Right cardiac atrium (tissue), 5 donors: ENCODE data around the gene NAA11. TPM values are rescaled to one million over a fixed set of nuclear protein-coding genes. Genes with fewer than 3 reads are reported as not detected.
"Not testable (repeated sequence)": the region's sequence is repeated elsewhere in the genome, so short reads cannot be mapped to it uniquely, and the experiment has no call there.

ENCODE experiments used
- ATAC-seq, 2 donors: fragments of 200-7000 bp; cut with Tn5 transposase; one replicate each; pipeline versions ENCODE4 v1.8.0 to v1.9.1; 2020; ENCODE audit warnings: moderate library complexity in 2 of 2, mild to moderate bottlenecking in 1 of 2
- DNase-seq, 3 donors: peaks; one replicate each; pipeline ENCODE4 v3.0.0-alpha.2; 2020
- H3K27ac ChIP-seq: one replicate; pipeline ENCODE4 v1.5.1; 2013; ENCODE audit warnings: mild to moderate bottlenecking, low read length, control low read depth, moderate library complexity
- H3K27me3 ChIP-seq: one replicate; pipeline ENCODE4 v1.6.1; 2013; ENCODE audit not compliant: control insufficient read depth, insufficient read depth
- H3K4me1 ChIP-seq: one replicate; pipeline ENCODE4 v1.6.1; 2013; ENCODE audit warnings: low read length; ENCODE audit not compliant: control insufficient read depth, insufficient read depth
- H3K4me3 ChIP-seq: one replicate; pipeline ENCODE4 v1.5.1; 2013; ENCODE audit warnings: low read length, control low read depth
- H3K9me3 ChIP-seq: one replicate; pipeline ENCODE4 v1.6.1; 2013; ENCODE audit warnings: low read length; ENCODE audit not compliant: control insufficient read depth
- WGBS: extraction: QIAGEN DNeasy Blood & Tissue Kit; methylation state at CpG from one replicate; pipeline ENCODE4 v1.1.7; 2013; 5-methylcytosine and 5-hydroxymethylcytosine counted together
- intact Hi-C, 4 donors: fragments of 100-400 bp; cut with DNase I; formaldehyde crosslinking; loops; one replicate each; pipeline versions ENCODE4 v1.11.0 to v1.14.0; 2022 to 2023
- polyA plus RNA-seq: library from polyadenylated mRNA; stranded (reverse); fragments of 200-250 nt; gene quantifications from one replicate; pipeline ENCODE4 v1.2.3, GENCODE V29; 2013
- total RNA-seq, 4 donors: library from RNA; stranded (reverse); fragmentation: NEBNext Ultra II Directional; extraction: Animal tissue kit (Norgen Biotek cat#: 25700); gene quantifications; one replicate each; pipeline ENCODE4 v1.2.1, GENCODE V29; 2021
- donor health status: healthy with polysubstance abuse.
- donor health status: DM: no; HTN: yes; CAD: no.
- donor health status: DM: no; HTN: no; CAD: no.
- donor health status: DM: no; HTN: yes; CAD: no; lungs with severe emphysema.
- donor health status: DM: yes; HTN: yes; CAD: no.

NAA11 gene
- total and polyA plus RNA-seq, 5 donors: not detected

DNA sequence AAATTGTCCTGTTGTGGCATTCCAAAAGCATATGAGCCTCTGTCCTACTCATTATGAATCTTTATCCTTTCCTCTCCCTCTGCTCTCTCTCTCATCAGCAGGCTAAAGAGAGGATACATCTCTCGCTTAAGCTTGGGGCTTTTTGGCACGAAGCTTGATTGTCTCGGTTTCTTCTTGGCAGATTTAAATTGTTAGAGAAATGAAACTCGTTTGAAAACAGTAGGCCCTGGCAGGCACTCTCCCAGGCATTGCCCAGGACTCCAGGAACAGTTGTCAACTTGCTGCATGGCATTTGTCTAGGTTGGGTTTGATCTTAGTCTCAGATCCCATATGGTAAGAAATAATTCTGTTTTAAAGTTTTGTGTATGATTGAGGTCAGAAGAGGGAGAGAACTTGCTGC, 35.5 kb downstream of the NAA11 start:
- H3K9me3 ChIP-seq: no peaks in the 10 kb centered on the region
- ATAC-seq (no peak), DNase-seq (no peak)
- no peaks in the 10 kb centered on the region for H3K4me1 ChIP-seq
- no peak overlapping the region for H3K4me3 ChIP-seq
- H3K27ac ChIP-seq: no peak overlapping the region
- WGBS: 56% methylated on average over 4 of the region's 4 CpGs
- intact Hi-C loops: no loop called here
- no peaks in the 10 kb centered on the region for H3K27me3 ChIP-seq

DNA sequence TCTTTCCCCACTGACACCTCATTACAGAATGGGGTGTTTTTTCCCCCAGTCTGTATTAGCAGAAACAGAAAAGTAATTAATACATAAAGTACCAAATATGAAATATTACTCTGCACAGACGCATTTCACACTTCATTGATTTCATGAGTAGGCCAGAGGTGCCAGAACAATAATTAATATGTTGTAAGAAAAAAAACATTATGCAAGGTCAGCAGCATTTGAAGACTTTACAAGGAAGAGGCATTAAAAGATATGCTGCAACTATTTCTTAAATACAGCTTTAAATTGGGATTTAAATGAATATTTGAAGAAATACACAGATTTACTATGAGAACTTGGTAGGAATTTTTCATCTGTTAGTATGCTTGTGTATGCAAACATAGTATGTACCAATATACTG, 37.7 kb downstream of the NAA11 start:
- H3K9me3 ChIP-seq: no peaks in the 10 kb centered on the region
- intact Hi-C loops: no loop called here
- H3K27ac ChIP-seq: no peak overlapping the region
- 91% methylated on average over 1 of the region's 1 CpG for WGBS
- ATAC-seq (no peak), DNase-seq (no peak)
- no peak overlapping the region for H3K4me3 ChIP-seq
- H3K4me1 ChIP-seq: no peaks in the 10 kb centered on the region
- H3K27me3 ChIP-seq: no peaks in the 10 kb centered on the region

- H3K4me1 ChIP-seq: no peaks in the 10 kb centered on the region
- no peak overlapping the region for H3K27ac ChIP-seq
- no peaks in the 10 kb centered on the region for H3K27me3 ChIP-seq
- no peaks in the 10 kb centered on the region for H3K9me3 ChIP-seq
- no peak overlapping the region for H3K4me3 ChIP-seq
- ATAC-seq (no peak), DNase-seq (no peak)
- intact Hi-C loops: no loop called here
These were observed 38.1 kb downstream of the NAA11 start for GRCh38 chr4:79287718-79288117.

DNA sequence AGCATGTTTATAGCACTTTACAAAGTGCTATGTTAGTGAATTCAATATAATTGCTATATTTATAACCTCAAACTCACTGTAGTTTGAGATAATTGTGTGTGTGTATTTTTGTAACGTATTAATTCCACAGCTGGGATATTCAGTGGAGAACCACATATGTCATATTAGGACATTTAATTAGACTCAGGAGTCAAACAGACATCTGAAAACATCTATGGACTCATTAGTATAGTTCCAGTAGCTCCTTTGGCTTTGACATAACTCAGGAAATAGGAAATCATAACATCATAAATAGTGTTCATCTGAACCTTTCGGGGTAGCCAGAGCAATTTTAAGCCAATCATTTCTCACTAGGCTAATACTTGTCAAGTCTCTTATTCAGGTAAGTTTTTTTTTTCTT, 38.8 kb downstream of the NAA11 start:
- no peaks in the 10 kb centered on the region for H3K4me1 ChIP-seq
- 72% methylated on average over 2 of the region's 2 CpGs for WGBS
- H3K27me3 ChIP-seq: no peaks in the 10 kb centered on the region
- H3K27ac ChIP-seq: no peak overlapping the region
- intact Hi-C loops: no loop called here
- DNase-seq (no peak), ATAC-seq (no peak)
- no peak overlapping the region for H3K4me3 ChIP-seq
- H3K9me3 ChIP-seq: no peaks in the 10 kb centered on the region

DNA sequence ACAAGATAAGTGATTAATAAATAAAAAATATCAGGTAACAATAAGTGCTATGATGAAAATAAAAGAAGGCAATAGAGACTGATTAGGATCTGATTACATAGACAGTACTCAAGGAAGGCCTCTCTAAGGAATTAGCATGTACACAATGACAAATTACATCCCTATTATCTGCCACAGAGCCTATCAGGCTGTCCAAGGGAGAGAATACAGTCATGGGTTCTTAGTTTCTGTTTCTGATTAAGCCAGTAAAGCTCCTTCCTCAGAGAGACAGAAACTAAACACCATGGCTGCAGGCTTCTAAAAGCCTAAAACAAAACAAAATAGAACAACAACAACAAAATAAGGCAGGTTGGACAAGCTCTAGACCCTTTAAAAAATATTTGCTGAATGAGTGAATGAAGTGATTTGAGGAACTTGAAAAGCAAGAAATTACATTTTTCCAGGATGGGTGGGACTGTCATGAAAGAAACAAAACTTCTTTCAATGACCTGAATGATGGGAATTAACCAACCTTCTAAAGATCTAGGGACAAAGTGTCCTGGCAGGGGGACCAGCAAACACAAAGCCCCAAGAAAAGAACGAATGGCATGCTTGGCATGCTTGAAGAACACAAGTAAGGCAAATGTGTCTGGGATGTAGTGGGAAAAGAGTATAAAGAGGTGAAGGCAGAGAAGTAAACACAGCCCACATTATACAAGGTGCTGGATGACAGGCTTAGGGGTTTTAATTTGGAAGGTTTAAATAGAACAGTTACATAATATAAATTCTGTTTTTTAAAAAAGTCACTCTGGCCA, 44.1 kb downstream of the NAA11 start:
- H3K27ac ChIP-seq: no peak overlapping the region
- H3K4me1 ChIP-seq: peaks cover 2% of the 10 kb centered on the region
- DNase-seq (no peak), ATAC-seq (no peak)
- no peaks in the 10 kb centered on the region for H3K9me3 ChIP-seq
- H3K4me3 ChIP-seq: no peak overlapping the region
- H3K27me3 ChIP-seq: no peaks in the 10 kb centered on the region
- intact Hi-C loops: no loop called here
- 36% methylated on average over 1 of the region's 1 CpG for WGBS

GRCh38 chr4:79277467-79277866, 48.4 kb downstream of the NAA11 start:
- H3K4me3 ChIP-seq, H3K9me3 ChIP-seq, H3K27ac ChIP-seq, H3K27me3 ChIP-seq, intact Hi-C loops, ATAC-seq, DNase-seq, H3K4me1 ChIP-seq: not testable (repeated sequence)
- WGBS: 96% methylated on average over 7 of the region's 7 CpGs

DNA sequence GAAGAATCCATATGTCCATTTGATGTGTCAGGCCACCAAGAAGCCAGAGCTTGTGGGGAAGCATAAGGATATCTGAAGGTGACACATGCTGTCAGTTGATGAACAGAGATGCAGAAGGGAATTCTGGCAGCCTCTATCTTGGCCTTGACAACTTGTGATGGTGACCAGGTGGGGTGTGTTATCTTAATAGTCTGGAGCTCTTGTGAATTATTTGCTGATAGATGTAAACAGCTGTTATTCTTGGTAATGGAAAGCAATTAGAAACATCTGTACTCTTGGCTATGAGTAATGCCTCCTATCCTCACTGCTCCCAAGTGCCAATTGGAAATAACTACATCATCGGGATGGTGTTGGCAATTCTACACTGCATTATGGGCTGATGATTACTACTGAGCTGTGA, 51.9 kb downstream of the NAA11 start:
- H3K4me3 ChIP-seq: no peak overlapping the region
- WGBS: 37% methylated on average over 1 of the region's 1 CpG
- H3K27me3 ChIP-seq: no peaks in the 10 kb centered on the region
- no peaks in the 10 kb centered on the region for H3K4me1 ChIP-seq
- DNase-seq: no peak
- no peak for ATAC-seq
- H3K9me3 ChIP-seq: no peaks in the 10 kb centered on the region
- intact Hi-C loops: no loop called here
- H3K27ac ChIP-seq: no peak overlapping the region

GRCh38 chr4:79272761-79273160, 53.1 kb downstream of the NAA11 start:
- DNase-seq (no peak), ATAC-seq (no peak)
- intact Hi-C loops: no loop called here
- Histone ChIP-seq H3K9me3 (no peaks in the 10 kb centered on the region), H3K4me3 (no peak overlapping the region), H3K4me1 (no peaks in the 10 kb centered on the region), H3K27me3 (no peaks in the 10 kb centered on the region), H3K27ac (no peak overlapping the region)
- WGBS: 71% methylated on average over 4 of the region's 4 CpGs

- ATAC-seq (no peak), DNase-seq (no peak)
- H3K4me1 ChIP-seq: no peaks in the 10 kb centered on the region
- no peak overlapping the region for H3K4me3 ChIP-seq
- H3K27me3 ChIP-seq: no peaks in the 10 kb centered on the region
- no peaks in the 10 kb centered on the region for H3K9me3 ChIP-seq
- intact Hi-C loops: no loop called here
- no peak overlapping the region for H3K27ac ChIP-seq
These were observed 53.7 kb downstream of the NAA11 start for GRCh38 chr4:79272126-79272525.

GRCh38 chr4:79267671-79268070, 58.2 kb downstream of the NAA11 start:
- ATAC-seq (no peak), DNase-seq (no peak)
- Histone ChIP-seq H3K4me3 (no peak overlapping the region), H3K4me1 (no peaks in the 10 kb centered on the region), H3K9me3 (no peaks in the 10 kb centered on the region), H3K27me3 (no peaks in the 10 kb centered on the region), H3K27ac (no peak overlapping the region)
- intact Hi-C loops: no loop called here
- 48% methylated on average over 1 of the region's 1 CpG for WGBS
